Measurements from ENCODE around the gene MZF1.
"Not testable (repeated sequence)": the region's sequence is repeated elsewhere in the genome, so short reads cannot be mapped to it uniquely, and the experiment has no call there.

MZF1 gene

GRCh38 chr19:58572818-58573657 lies at the start of gene MZF1:
Gene MZF1, minus strand, starts transcription at chr19:58573335. Its CDS starts 1,946 bp downstream, at chr19:58571389.
- no peak for DNase-seq

- DNase-seq = not testable (repeated sequence)
Observed at GRCh38 chr19:58607213-58607612, 34.1 kb upstream of the MZF1 start.

- DNase-seq = not testable (repeated sequence)
Observed at GRCh38 chr19:58606251-58606896, 33.2 kb upstream of the MZF1 start.

DNA sequence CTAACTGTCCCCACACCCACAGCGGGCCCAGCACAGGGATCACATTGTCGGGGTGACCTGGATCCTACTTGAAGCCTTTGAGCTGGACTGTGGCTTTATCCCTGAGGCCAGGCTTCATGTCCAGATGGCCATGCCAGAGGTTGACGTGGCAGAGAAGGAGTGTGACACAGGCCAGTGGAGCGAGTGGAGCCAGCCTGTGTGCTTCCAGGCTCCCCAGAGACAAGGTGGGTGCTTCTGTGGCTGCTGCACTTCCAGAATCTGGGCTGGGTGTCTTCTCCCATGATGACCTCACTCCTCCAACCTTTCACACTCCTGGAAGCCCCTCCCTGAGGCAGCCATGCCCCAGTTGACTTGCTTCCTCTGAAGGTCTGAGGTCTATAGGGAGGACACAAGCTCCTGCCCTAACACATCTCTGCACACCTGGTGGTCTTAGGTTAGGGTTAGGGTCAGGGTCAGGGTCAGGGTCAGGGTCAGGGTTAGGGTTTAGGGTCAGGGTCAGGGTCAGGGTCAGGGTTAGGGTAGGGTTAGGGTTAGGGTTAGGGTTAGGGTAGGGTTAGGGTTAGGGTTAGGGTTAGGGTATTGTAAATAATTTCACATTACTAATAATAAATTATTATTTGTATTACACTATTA lies 13.1 kb upstream of the MZF1 start:
- DNase-seq = no peak

DNA sequence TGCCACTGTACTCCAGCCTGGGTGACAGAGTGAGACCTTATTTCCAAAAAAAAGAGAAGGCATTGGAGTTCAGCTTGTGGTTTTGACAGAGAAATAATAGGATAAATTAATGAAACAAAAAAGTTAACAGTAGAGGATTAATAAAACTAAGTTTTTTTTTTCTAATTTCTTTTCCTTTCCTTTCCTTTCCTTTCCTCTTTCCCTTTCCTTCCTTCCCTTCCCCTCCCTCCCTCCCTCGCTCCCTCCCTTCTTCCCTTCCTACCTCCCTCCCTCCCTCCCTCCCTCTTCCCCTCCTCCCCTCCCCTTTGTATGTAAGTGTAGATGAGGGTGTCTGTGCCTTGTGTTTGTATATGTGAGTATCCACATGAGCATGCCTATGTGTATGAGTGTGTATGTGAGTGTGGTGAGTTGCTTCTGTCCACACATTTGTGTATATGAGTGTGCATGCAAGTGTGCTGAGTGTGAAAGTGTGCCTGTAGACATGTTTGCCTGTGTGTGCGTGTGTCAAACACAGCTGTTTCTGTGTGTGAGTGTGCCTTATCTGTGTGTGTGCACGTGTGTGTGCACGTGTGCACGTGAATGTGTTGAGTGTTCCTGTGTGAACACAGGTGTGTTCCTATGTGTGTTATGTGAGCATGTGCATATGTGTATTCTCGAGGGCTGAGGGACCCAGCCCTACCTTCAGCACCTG lies 12.5 kb upstream of the MZF1 start:
- no peak for DNase-seq

DNA sequence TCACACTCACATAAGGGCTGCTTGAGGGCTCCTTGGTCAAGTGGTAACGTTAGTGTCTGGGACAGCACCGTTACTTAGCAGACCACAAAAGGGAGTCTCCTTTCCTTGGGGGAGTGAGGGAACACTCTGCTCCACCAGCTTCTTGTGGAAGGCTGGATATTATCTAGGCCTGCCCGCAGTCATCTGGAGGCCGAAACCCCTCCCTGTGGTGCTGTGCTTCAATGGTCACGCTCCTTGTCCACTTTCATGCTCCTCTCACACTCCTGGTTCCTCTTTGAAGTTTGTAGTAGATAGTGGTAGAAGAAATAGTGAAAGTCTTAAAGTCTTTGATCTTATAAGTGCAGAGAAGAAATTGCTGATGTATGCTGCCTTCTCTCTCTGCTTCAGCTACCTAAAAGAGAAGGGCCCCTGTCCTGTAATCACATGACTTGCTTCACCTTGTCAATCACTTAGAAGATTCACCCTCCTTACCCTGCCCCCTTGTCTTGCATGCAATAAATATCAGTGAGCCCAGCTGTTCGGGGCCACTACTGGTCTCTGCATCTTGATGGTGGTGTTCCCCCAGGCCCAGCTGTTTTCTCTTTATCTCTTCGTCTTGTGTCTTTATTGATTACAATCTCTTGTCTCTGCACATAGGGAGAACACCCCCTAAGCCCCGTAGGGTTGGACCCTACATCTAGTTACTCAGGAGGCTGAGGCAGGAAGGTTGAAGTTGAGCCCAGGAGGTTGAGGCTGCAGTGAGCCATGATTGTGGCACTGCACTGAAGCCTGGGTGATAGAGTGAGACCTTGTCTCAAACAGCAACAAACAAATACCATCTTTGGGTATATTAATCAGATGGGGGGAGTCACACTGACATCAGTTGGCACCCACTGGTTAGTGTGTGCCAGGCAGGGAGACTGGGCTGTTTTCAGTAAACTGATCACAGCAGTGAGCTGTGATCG lies 11.6 kb upstream of the MZF1 start:
- no peak for DNase-seq

GRCh38 chr19:58582985-58583384 lies 9.8 kb upstream of the MZF1 start:
- no peak for DNase-seq

DNA sequence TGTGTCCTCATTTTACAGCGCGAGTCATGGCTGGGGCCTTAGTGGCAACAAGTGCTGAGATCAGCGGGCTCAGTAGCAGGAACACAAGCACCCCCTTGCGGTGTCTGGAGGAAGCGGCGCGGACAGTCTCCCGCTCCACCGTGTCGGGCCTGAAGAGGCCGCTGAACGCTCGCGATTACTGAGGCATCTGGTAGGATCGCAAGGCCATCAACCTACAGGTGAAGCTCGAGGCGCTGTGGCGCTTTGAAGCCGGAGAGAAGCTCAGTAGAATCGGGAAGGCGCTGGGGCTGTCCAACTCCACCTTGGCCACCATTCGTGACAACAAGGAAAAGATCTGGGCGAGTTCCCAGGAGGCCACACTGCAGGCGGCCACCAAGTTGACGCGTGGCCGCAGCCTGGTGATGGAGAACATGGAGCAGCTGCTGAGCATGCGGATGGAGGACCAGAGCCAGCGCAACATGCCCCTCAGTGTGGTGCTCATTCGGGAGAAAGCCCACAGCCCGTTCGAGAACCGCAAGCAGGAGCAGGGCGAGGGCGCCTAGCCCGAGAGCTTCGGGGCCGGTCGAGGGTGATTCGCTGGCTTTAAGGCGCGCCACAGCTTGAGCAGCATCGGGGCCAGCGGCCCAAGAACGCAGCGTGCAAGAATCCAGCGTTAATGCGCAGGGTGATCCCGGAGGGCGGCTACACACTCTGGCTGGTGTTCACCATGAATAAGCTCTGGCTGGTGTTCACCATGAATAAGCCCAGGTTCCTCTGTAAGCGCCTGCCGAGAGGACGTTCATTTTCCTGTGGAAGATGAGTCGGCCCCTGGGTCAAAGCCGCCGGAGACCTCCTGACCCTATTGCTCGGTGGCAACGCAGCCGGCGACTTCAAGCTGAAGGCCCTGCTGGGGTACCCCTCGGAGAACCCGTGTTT lies 8.3 kb upstream of the MZF1 start:
- DNase-seq = no peak

DNA sequence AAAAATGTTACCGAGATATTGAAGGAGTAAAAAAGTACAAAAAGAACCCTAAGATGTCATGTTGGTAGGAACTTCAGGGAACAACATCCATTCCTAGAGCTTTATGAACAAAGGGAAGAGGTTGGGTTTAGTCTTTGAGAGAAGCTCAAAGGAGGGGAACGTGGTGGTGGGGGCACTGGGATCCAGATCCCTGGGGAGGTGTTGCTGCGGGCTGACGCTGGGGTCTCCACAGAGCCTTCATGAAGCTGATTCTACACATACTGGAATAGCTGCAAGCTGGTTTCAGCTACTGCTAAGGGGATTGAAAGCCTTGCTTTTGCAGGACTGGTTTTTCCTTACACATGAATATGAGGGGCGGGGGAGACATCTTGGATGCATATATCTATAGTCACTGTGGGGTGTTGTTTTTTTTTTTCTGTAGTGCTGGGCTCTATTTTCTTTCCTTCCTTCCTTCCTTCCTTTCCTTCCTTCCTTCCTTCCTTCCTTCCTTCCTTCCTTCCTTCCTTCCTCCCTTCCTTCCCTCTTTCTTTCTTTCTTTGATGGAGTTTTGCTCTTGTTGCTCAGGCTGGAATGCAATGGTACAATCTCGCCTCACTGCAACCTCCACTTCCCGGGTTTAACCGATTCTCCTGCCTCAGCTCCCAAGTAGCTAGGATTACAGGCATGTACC lies 6.5 kb upstream of the MZF1 start:
- DNase-seq = no peak

- DNase-seq = no peak
Observed at GRCh38 chr19:58578012-58578925, 5.1 kb upstream of the MZF1 start.

GRCh38 chr19:58577581-58577980 lies 4.4 kb upstream of the MZF1 start:
- not testable (repeated sequence) for DNase-seq

DNA sequence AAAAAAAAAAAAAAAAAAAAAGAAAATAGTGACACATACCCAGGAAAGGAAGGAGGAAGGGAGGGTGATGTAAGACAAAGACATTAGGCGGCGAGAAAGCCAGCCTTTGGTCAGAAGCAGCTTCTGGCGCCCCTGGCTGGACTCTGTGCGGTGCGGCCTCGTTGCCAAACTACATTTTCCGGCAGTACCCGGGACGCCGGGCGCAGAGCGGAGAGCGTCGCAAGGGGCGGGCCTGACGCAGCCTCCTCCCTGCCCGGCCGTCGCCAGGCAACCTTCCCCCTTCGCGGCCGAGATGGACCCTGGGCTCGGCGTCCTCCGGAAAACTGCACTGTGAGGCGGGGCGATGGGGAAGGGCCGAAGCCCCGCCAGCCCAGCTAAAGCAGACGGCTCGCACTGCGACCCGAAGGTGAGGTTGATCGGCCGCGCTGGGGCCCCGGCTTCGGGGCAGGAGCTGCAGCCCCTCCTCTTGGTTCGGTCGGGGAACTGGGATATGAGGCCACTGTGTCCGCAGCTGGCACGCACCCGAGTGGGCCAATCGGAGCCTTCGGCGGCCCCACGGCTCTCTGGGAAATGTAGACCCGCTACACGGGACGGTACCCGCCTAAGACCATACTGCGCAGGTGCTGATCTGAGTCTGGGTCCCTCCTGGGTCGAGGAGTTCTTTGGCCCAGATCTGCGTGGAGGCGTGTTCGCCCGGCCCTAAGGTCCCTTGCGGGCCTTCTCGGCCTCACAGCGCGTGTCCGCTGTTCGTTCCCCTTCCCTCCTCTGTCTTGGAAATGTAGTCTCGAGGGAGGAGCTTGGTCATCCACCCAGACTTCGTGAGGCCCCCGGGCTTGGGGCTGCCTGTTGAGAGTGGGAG lies 2.3 kb upstream of the MZF1 start:
- no peak for DNase-seq

- no peak for DNase-seq
Observed at GRCh38 chr19:58573658-58574164, 576 bp upstream of the MZF1 start.

GRCh38 chr19:58572026-58572817 lies 913 bp downstream of the MZF1 start:
- DNase-seq = no peak

- DNase-seq = no peak
Observed at GRCh38 chr19:58571575-58571947, 1.6 kb downstream of the MZF1 start.

DNA sequence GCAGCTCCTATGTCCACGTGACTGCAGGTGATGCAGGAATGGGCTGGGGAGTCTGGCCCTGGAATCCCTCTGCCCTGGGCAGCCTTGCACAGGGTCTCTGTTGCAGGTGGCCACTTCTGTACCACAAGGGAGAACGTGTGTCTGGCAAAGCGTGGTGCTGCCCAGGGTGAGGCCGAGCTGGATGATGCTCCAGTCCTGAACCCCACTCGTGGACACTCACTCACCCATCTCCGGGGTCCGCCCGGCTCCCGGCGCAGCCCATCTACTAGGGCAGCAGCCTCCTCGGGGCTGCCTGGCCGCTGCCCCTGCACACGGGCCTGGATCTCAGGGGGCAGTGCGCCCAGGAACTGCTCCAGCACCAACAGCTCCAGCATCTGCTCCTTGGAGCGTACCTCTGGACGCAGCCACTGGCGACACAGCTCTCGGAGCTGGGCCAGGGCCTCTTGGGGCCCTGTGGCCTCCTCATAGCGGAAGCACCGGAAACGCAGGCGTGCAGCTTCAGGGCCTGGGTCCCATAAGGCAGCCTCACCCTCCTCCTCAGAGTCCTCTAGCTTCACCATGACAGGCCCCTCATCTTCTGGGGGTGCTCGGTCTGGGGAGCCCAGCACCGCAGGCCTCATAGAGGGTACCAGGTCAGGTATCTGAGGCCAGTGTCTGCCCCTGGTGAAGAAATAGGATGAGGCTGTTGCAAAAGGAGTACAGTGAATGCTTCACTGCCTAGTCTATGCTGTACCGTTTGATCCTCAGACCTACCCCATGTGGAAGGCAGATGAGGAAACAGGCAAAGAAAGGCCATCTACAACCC lies 2.2 kb downstream of the MZF1 start:
- DNase-seq = no peak

Measured in NCI-H2081 treated with DMSO at 0.1 percent for 48 hours (cell line).